Measurements from ENCODE around the gene TUBD1.
"Not testable (repeated sequence)": the region's sequence is repeated elsewhere in the genome, so short reads cannot be mapped to it uniquely, and the experiment has no call there.

TUBD1 gene, protein sequence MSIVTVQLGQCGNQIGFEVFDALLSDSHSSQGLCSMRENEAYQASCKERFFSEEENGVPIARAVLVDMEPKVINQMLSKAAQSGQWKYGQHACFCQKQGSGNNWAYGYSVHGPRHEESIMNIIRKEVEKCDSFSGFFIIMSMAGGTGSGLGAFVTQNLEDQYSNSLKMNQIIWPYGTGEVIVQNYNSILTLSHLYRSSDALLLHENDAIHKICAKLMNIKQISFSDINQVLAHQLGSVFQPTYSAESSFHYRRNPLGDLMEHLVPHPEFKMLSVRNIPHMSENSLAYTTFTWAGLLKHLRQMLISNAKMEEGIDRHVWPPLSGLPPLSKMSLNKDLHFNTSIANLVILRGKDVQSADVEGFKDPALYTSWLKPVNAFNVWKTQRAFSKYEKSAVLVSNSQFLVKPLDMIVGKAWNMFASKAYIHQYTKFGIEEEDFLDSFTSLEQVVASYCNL

DNA sequence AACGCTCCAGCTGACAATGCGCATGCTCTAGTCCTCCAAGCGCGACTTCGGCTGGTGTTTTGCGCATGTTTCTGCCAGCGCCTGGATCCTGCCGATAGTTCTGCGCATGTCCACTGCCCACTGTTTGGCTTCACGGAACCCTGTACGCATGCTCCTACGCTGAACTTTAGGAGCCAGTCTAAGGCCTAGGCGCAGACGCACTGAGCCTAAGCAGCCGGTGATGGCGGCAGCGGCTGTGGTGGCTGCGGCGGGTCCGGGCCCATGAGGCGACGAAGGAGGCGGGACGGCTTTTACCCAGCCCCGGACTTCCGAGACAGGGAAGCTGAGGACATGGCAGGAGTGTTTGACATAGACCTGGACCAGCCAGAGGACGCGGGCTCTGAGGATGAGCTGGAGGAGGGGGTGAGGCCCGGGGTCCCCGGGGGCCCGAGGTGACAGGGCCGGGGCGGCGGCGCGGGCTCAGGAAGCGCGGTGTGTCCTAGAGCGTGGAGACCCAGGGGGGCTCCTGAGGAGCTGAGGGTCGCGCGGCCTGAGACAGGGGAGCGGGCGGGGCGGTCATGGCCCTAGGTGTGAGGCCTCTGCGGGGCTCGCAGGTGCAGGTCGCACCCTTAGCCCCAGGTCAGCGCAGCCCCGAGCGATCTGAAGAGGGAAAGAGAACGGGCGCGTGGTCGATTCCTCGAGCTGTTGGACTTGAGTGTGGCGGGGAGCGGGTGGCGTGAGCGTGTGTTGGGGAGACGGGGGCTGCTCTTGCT, at the start of gene TUBD1, which contains the start of gene RPS6KB1:
Gene TUBD1 (minus strand): TSS at position 20 of the 752 bp plus-strand sequence. CDS start 1,941 bp downstream, outside the sequence.
Gene RPS6KB1 (plus strand): TSS at position 198 of the 752 bp plus-strand sequence. CDS start 64 bp downstream, at position 262.
- H3K4me3 ChIP-seq (ENCODE audit: low read depth, low read length) = peak within 1 kb of the TSS; percentile 96
- TF ChIP-seq, protein P1, sequence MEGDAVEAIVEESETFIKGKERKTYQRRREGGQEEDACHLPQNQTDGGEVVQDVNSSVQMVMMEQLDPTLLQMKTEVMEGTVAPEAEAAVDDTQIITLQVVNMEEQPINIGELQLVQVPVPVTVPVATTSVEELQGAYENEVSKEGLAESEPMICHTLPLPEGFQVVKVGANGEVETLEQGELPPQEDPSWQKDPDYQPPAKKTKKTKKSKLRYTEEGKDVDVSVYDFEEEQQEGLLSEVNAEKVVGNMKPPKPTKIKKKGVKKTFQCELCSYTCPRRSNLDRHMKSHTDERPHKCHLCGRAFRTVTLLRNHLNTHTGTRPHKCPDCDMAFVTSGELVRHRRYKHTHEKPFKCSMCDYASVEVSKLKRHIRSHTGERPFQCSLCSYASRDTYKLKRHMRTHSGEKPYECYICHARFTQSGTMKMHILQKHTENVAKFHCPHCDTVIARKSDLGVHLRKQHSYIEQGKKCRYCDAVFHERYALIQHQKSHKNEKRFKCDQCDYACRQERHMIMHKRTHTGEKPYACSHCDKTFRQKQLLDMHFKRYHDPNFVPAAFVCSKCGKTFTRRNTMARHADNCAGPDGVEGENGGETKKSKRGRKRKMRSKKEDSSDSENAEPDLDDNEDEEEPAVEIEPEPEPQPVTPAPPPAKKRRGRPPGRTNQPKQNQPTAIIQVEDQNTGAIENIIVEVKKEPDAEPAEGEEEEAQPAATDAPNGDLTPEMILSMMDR (IDR thresholded peaks at IDR 0.05; ENCODE audit: low read depth, low read length) = no peak

DNA sequence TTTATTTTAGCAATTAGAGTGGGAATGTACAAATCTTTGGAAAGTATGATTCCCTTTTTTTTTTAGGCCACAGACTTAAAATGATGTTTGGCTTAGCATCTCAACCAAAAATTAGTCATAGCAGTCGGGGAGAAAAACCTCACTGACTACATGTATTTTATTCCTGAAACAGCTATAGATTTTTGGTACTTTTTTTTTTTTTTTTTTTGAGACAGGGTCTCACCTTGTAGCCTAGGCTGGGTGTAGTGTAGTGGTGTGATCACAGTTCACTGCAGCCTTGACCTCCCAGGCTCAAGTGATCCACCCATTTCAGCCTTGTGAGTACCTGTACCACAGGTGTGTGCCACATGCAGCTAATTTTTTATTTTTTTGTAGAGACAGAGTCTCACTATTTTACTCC, 48.4 kb upstream of the TUBD1 start:
- TF ChIP-seq, protein P1 (IDR thresholded peaks at IDR 0.05; ENCODE audit: low read depth, low read length) = no peak
- no peak overlapping the region for H3K4me3 ChIP-seq (ENCODE audit: low read depth, low read length)

DNA sequence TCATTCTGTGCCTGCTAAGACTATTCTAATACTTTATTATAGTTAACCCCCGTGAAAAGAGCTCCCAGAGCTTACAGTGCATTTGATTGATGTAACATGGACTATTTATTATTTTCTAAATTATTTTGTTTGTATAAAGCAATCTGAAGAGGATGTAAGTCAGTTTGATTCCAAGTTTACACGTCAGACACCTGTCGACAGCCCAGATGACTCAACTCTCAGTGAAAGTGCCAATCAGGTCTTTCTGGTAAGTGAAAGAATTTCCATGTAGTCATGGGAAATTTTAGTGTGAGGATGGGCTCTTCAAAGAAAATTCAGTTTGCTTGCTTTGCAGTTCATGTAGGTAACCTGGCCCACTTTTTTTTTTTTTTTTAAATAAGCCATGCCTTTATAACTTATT, 48.0 kb upstream of the TUBD1 start:
- not testable (repeated sequence) for H3K4me3 ChIP-seq (ENCODE audit: low read depth, low read length)

DNA sequence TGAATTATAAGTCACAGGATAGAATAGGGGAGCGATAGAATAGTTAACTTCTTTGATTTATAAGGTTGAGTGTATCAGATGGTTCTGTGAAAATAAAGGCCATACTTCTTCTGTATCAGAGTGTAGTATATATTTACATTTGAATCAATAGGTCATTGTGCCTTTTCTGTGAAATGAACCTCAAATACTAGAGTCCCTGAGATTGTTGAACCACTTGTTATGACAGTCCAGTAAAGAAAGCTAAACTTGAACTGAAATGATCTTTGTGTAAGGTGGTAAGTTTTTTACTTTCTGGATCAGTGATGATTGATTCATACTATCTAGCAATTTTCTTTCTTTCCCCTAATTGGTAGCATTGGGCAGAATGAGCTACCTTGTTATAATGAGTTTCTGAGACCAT, 40.6 kb upstream of the TUBD1 start:
- H3K4me3 ChIP-seq (ENCODE audit: low read depth, low read length) = not testable (repeated sequence)

DNA sequence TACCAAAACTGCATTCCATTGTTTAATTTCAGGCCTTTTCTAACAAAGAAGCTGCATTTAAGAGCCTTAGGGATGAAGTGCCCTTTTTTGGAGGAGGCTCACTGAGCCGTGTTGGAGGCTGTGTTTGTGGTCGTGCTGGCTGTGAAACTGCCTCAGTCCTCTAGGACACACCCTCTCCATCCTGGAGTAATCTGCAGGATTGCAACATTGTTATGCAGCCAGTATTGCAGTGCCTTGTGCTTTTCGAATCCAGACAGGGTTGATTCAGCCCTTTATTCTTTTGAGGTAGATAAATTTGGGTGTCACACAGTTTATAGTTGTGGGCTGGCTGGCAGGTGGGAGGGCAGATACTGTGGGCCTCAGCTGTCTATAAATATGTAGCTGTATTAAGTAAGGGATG, 38.0 kb upstream of the TUBD1 start:
- not testable (repeated sequence) for H3K4me3 ChIP-seq (ENCODE audit: low read depth, low read length)

DNA sequence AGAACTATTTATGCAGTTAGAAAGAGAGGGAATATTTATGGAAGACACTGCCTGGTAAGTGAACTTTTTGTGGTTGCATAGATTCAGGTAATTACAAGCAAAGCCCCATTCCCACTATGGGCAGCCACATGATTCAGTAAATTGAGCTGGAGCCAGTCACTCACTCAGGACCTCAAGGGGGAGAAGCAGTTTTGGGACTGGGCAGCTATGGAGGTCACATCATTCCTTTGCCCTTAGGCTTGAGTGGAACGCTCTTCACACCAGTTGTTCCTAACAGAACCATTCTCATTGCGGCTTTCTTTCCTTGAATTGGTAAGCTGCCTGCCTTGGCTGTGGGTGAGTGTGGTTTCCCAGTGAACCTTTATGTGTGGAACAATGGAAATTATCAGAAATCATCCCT, 37.4 kb upstream of the TUBD1 start:
- H3K4me3 ChIP-seq (ENCODE audit: low read depth, low read length) = not testable (repeated sequence)

DNA sequence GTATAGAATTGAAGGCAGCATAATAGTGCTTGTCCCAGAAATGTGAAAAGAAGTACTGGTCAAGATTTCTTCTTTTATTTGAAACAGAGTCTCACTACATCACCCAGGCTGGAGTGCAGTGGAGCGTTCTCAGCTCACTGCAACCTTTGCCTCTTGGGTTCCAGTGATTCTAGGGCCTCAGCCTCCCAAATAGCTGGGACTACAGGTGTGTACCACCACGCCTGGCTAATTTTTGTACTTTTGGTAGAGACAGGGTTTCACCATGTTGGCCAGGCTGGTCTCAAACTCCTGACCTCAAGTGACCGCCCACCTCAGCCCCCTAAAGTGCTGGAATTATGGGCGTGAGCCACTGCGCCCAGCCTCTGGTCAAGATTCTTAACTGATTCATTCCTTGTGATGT, 27.9 kb upstream of the TUBD1 start:
- not testable (repeated sequence) for H3K4me3 ChIP-seq (ENCODE audit: low read depth, low read length)

DNA sequence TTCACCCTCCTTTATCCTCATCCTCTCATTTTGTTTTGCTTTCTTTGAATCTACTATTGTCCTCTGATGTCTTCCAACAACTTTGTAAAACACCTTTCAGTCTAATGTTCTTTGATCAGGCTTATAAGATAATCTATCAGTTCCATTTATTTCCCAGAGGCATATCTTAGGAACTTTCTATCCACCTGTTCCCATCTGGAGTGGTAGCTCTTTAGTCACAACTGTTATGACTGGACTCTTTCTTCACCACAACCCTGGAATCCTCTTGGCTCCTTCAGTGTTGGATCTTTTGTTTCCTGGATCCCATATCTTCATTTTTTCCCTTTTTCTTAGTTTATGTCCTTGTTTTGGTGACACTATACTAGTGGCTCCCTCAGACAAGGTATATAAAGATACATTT, 23.7 kb upstream of the TUBD1 start:
- no peak overlapping the region for H3K4me3 ChIP-seq (ENCODE audit: low read depth, low read length)
- TF ChIP-seq, protein P1 (IDR thresholded peaks at IDR 0.05; ENCODE audit: low read depth, low read length) = no peak

DNA sequence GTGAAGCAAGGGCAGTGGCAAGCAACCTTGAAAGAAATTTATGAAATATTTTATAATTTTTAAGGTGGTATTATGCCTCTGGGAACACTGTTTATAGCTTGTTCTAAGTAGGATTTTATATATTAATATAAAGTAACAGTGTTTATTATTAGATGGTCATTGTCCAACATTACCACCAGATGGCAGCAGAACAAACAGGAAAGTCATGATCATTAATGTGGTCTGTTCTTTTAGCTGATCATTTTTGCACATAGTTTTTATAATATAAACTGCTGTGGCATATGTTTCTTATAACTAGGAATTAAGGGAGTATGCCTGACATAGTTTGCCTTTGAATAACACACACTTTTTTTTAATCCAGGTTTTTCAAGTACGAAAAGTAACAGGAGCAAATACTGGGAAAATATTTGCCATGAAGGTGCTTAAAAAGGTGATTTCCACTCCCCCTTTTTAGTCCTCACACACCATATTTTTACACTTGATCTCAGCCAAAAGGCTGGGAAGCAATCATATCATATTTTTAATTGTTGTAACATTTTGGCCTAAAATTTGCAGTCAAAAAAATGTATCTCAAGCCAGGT, 21.6 kb upstream of the TUBD1 start:
- no peak overlapping the region for H3K4me3 ChIP-seq (ENCODE audit: low read depth, low read length)
- TF ChIP-seq, protein P1 (IDR thresholded peaks at IDR 0.05; ENCODE audit: low read depth, low read length) = no peak
